GM18870 (cell line): Measurements from ENCODE around the gene AK1.
"Not testable (repeated sequence)": the region's sequence is repeated elsewhere in the genome, so short reads cannot be mapped to it uniquely, and the experiment has no call there.

Experiments
- ATAC-seq: cut with Tn5 transposase; IDR thresholded peaks from one replicate; pipeline ENCODE4 v1.9.1; 2021; ENCODE audit warnings: moderate library complexity; ENCODE audit not compliant: unreplicated experiment

AK1 gene

GRCh38 chr9:127850286-127850830, 27.1 kb downstream of the AK1 start:
- ATAC-seq: no peak

- no peak for ATAC-seq
These were observed 28.5 kb downstream of the AK1 start for GRCh38 chr9:127848756-127849504.

DNA sequence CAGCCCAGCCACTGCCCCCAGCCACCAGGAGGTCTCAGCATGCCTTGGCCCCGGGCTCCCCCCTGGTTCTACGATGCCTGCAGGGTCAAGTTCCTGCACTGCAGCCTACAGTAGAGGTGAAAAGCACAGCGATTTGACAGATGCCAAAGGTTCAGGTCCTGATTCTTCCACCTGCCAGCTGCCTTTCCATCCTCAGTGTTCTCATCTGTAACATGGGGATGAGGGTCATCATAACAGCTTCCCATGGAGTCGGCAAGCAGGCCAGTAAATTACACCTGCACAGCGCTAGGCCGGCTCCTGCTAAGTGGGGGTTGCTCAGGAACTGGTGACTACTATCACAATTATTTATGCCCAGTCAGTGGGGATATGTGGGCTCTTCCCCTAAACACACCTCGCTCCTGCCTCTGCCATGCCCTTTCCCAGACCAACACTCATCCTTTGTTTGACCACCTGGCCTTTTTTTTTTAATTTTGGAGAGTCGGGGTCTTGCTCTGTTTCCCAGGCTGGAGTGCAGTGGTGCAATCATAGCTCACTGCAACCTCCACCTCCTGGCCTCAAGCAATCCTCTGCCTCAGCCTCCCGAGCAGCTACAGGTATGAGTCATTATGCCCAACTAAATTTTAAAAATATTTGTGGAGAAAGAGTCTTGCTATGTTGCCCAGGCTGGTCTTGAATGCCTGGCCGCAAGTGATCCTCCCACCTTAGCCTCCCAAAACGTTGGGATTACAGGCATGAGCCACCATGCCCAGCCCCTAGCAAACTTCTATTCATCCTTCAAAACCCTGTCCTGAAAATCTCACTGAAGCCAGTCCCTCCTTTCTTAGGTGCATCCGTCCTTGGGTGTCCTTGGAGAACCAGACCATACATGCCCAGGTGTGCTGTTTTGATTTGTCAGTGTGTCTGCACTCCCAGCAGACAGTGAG, 29.4 kb downstream of the AK1 start:
- ATAC-seq: no peak

GRCh38 chr9:127847178-127847510, 30.3 kb downstream of the AK1 start:
- no peak for ATAC-seq

DNA sequence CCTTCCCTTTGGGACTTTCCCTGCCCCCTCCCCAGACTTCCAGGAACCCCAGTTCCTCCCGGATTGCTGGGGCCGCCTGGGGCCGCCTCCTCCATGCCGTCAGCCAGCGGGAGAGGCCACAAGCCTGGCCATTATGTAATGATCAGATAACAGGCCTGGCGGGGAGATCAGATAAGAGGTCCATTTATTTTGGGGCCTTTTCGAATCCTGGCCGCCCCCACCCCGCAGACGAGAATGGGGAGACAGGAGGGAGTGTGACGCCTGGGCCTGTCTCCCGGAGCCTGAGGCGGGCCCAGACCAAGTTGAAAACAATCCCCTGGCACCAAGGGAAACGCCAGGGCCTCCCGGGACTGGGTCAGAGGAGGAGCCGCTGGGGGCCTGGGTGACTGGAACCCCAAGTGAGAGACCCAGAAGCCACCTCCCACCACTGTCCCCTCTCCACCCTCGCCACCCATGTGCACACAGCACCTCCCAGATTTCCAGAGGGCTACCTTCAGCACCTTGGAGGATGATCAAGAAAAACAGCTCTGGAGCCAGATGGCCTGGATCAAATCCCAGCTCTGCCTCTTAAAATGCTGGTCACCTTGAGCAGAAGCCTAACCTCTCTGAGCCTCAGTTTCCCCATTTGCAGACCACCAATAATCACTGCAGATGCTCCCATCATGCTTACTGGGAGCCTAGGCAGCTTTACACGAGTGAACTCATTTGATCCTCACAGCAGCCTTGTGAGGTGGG, 30.9 kb downstream of the AK1 start:
- ATAC-seq: no peak

DNA sequence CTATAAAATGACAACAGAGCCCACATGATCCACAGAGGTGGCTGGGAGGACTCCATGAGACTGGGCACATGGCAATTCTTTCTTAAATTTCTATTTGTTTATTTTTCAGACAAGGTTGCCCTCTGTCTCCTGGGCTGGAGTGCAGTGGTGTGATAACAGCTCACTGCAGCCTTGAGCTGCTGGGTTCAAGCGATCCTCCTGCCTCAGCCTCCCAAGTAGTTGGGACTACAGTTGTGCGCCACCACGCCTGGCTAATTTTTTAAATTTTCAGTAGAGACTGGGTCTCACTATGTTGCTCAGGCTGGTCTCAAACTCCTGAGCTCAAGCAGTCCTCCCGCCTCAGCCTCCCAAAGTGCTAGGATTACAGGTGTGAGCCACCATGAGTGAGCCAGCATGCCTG, 31.9 kb downstream of the AK1 start:
- not testable (repeated sequence) for ATAC-seq

GRCh38 chr9:127844821-127845359, 32.6 kb downstream of the AK1 start:
- ATAC-seq: no peak

DNA sequence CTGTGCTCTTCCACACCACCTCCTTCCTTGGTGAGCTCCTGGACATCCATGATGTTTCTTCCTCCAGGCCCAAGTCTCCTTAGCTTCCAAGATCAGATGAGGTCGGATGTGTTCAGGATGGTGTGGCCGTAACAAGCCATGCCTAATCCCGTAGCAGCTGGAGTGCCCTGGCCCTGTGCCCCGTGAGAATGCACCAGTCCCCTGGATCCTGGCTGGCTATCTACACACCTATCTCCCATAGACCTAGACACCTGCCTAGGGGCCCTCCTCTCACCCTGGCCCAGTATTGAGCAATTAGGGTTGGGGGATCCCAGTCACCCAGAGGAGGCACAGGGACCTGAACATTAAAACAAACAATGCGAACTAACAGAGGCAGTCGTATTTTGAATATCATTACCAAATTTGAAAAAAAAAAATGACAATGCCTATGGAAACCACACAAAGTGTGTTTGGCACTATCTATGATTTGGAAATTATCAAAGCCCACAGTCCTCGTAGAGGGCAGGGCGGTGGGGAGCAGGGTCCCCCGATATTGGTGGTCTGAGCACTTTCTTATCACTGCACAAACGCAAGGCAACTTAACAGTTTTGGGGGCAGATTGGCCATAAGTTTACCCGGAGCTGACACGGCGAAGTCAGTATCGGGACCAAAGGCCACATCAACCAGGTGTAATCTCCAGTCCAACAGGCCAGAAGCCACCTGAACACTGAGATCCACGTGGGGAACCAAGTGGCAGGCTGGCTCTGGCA, 36.2 kb downstream of the AK1 start:
- no peak for ATAC-seq

DNA sequence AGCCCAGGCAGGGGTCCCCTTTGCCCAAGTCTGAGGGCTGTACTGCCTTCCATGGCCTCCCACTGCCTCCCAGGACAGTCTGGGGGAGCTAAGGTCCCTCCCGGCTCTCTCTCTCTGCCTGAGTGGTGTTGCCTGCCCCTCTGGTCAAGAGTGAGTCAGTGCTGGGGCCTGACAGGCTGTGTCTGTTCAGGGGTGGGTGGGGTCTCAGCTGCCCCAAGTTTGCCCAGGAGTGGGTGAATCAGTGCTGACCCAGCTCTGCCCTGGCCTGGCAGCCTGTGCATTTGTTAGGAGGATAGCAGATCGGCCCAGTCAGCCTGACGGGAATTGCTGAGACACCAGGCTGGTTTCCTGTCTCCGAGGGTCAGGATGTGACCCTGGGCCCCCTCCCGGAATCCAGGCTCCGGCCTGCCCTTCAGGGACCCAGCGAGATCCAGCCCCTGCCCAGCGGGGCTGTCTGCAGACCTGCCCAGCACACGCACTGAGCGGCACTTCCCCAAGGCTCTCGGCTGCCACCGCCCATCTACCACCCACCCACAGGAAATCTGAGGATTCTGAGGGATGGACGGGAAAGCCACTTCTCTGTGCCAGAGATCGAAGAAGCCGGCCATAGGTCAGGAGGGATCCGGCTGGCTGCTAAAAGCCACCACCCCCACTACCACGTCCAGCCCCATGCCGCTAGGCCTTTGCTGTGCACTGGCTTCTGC, 38.9 kb downstream of the AK1 start:
- ATAC-seq: no peak

GRCh38 chr9:127837346-127837745, 40.1 kb downstream of the AK1 start:
- ATAC-seq: no peak

DNA sequence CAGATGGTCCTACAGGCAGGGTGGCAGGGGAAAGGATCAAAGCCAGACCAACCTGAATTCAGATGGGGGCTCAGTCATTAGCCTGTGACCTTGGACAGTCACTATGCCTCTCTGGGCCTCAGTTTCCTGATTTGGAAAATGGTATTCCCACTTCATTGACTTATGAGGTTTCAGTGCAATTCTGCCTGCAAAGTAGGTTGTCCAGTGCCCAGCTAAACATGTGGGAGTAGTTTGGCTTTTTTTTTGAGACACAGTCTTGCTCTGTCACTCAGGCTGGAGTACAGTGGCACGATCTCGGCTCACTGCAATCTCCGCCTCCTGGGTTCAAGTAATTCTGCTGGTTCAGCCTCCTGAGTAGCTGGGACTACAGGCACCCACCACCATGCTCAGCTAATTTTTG, 40.9 kb downstream of the AK1 start:
- not testable (repeated sequence) for ATAC-seq

- no peak for ATAC-seq
These were observed 41.4 kb downstream of the AK1 start for GRCh38 chr9:127835991-127836516.

- ATAC-seq: no peak
These were observed 43.9 kb downstream of the AK1 start for GRCh38 chr9:127833555-127833954.

DNA sequence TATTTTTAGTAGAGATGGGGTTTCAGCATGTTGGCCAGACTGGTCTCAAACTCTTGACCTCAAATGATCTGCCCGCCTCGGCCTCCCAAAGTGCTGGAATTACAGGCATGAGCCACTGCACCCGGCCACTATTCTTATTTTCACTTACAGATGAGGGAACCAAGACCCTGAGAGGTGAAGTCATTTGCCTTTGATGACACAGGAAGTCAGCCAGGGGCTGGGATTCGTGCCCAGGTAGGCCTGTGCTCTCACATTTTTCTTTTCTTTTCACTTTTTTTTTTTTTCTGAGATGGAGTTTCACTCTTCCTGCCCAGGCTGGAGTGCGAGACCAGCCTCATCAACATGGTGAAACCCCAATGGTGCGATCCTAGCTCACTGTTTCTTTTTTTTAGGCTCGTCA, 45.2 kb downstream of the AK1 start:
- ATAC-seq: no peak

DNA sequence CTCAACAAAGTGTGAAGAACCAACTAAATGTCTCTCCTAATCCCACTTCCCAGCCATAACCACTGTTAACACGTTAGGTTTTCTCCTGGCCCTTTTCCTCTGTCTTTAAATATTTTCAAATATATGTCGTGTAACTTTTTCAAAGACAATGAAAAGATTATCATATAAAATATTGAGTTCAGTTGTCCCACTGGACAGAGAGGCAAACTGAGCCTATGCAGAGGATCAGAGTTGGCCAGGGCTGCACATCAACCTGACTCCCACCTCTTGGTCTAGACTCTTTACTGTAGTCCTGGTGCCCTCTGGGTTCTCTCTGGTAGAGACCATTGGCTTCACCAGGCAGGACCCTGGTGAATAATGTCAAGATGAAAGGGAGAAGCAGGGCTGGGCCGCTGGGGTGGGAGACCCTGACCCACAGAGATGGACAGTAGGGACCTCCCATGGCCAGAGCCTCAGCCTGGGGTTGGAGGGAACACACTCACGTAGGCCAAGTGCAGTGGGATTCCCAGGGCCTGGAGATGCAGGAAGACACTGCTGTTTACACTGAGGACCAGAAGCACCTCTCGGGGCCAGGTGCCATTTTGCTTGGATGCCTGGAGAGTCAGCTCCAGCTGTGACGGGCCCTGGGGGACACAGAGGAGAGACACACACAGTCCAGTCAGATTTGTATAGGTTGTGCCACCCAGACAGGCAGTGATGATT, 48.1 kb downstream of the AK1 start:
- no peak for ATAC-seq

GRCh38 chr9:127828262-127829031, 49.0 kb downstream of the AK1 start:
- no peak for ATAC-seq

- no peak for ATAC-seq
These were observed 51.1 kb downstream of the AK1 start for GRCh38 chr9:127826253-127826913.
